ENCODE measurements around the gene HOXA3.
A peak's percentile ranks its signal among the peaks of the same experiment; 100 is the strongest.

Gene HOXA3

DNA sequence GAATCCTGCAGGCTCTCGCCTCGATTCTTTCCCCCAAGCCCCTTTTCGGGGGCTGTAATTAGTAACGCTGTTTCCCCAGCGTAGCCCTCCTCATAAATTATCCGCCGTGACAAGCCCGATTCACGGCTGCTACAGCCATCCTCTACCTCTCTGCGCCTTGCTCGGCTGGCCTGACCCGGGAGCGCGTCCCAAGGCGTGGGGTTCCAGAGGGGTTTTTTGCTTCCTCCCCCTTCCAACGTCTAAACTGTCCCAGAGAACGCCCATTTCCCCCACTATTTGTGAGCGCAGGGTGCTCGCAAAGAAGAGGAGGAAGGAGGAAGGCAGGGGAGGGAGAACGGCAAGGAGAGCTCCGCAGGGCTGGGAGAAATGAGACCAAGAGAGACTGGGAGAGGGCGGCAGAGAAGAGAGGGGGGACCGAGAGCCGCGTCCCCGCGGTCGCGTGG, 9.8 kb downstream of the HOXA3 start:
- no peak for DNase-seq

DNA sequence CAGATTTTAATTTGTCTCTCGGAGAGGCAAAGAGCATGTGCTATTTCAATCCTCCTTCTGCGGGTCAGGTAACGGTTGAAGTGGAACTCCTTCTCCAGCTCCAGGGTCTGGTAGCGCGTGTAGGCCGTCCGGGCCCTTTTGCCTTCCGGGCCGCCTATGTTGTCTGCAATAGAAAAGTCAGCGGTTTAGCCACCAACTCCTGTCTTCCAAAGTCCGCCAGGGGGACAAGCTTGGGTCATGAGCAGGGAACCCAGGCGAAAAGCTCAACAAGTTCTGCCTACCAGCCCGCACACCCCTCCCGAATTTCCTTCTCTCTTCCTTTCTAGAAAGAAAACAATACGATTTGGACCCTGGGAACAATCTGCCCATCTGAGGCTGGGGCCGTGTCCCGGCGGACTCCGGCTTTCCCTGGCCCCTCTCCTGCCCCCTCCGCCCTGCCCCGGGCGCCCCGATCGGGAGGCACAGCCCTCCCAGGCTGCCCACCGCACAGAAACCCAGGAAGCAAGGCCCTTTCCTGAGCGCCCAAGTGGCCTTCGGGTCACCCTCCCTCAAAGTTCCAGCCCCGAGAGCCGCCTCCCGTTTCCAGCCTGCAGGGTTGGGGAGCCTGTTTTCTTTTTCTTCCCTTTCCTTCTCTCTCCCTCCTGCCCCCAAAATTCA, 10.3 kb downstream of the HOXA3 start:
- DNase-seq = no peak

DNA sequence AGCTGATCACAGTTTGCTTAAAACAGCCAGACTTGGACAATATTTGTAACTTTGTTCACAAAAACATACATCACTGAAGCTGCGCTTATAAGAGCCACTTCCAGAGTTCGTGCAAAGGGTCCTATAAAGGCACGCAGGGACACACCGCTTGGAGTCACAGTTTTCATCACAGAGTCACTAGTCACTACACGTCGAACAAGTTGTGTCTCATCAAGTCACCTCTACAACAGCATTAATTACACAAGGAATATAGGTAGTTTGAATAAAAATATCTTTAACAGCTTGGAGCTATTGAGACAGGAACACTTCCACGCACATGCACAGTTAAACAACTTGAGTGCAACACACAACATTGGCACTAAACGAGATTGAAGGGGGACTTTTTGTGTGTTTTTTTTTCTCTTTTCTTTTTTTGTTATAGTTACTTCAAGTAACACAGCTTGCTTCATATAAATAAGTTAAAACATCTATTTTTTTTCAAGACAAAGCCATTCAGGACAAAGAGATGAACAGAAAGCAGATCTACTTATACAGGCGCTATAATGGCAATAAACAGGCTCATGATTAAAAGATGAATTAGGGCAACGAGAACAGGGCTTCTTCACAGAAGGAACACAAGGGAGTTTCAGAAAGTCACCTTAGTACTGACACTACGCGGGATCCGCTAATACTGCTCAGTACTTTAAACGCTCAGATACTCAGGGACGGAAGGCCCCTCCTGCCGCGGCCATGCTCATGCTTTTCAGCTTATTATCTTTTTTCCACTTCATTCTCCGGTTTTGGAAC, 11.1 kb downstream of the HOXA3 start:
- DNase-seq = no peak

DNA sequence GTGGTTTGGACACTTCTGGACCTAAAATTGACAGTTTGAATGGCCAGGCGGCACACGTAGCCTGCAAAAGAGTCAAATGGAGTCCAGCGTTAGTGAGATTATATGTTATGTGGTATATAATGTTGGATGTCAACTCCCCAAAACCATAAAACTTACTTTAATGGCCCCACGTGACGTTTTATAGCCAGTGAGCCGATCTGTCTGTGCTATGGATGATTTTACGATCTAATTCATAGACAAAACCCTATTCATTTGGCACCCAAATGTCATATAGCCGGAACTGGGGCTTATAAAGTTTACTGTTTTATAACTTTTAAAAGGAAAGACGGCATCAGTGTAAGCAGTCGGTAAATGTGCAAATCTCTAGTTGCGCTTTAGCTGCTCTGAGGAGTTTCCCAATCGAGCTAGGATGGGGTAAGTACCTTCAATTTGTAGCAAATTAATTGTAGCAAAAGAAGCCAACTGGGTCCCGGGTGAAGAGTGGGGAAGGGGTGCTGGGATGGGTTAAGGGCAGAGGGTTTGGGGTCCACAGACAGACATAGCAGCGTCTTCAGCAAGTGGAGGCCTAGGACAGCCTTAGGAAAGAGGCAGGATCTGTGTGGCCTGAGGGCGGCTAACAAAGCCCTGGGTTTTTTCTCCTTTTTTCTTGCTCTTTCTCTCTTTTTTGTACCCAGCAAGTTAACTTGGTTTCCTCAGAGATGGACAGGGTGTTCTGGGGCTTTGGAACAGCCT, 12.1 kb downstream of the HOXA3 start:
- DNase-seq = no peak

DNA sequence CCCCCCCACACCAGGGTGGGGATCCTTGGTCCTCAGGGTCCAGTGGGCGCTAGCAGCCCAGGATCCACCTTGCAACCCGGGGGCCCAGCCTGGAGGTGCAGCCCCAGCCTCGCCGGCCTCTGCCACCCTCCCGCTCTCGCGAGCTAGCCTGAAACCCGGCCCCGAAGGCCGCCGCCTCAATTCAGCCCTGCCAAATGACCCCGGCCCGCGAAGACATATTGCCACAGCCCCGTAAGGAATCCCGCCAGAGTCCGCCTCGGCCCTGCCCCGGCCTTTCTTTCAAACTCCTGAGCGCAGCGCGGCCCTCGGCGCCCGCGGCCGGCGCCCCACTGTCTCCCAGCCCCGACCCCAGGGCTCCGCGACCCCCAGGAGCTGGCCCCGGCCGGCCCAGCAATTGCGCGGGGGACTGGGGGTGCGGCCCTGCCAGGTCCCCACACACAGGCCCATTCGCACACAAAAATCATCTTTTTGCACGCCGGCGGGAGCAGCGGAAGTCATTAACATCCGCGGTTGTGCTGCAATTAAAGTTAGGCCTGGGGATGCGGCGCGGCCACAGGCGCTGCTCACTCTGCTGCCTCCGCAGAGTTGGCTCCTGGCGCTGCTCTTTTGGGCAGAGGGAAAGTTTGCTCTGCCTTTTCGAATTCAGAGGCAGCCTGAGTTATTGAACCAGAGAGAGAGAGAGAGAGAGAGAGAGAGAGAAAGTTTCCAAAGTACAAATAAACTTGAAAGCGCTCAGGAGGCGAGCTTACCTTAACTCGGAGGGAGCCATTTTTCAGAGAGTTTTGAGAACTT, 12.9 kb downstream of the HOXA3 start:
- no peak for DNase-seq

DNA sequence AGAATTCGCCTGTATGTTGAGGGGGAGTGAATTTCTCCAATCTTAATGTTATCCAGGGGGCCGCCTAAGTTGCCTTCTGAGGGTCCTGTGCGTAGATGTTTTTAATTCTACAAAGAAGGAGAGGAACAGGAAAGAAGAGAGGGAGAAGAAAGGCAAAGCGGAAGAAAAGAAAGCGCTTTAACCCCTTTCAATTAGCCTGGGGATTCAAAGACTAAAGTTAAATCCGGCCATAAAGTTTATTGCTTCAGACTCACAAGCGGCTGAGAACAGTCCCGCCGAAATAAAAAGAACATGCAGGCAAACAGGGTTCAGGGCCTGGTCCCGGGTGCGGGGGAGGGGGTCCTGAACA, 13.4 kb downstream of the HOXA3 start:
- DNase-seq = no peak

DNA sequence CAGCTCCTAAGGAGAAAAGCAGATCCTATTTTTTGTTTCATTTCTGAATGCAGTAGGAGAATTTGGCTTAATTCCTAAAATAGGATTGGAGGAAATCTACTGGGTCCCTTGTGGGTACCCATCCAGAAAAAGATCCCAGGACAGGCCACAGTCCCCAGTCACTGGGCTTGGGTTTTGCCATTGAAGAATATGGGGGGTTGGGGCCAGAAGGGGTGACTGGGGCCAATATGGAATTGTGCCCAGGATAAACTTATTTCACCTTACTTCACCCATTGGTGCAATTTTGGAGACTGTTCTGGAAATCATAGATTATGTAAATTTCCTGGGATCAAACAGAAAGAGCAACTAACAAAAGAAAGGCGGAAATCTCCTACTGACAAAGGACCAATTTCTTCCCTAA, 13.9 kb downstream of the HOXA3 start:
- no peak for DNase-seq

DNA sequence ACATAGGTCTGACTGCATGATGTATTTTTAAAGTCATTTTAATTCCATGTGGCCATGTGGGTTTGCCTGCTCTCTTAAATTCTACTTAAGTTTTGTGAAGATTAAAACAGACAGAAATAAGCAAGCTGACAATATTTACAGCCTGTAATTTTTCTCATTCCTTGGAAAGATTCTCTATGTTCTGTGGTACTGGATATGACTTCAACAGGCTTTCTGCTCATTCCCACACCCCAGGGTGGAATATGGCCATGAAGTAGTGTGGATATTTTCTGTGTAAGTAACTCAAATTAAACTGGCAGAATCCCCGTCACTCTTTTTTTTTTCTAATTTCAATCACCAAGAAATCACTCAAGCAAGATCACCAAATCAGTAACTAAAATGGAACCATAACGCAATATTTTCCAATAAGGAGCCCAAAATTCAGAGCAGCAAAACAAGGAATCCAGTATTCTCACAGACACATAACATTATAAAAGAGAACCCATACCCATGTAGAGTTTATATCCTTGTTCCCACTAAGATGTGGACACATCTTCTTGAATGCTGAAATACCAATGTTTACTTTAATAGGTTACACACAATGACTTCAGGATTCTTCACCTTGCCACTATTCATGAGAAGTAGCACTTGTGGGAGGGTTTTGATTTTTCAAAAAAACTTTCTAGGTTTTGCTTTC, 14.6 kb downstream of the HOXA3 start:
- DNase-seq = no peak

DNA sequence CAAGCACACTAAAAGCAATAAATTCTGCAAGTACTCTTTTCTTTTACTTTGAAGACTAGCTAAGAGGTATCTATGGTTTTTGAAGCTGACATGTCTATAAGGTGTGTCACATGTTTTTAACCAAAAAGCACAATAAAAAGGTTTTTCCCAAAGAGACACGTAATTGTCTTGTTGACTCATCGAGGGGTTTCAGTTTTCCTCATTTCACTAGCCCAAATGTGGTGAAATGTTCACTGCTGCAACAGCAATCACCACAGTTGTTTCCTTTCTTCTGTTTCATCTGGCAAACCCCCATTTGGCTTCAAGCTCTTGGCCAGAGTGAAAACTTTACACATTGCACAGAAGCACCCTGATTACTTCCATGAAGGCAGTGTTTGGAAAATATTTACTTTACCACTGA, 18.0 kb downstream of the HOXA3 start:
- DNase-seq = no peak

DNA sequence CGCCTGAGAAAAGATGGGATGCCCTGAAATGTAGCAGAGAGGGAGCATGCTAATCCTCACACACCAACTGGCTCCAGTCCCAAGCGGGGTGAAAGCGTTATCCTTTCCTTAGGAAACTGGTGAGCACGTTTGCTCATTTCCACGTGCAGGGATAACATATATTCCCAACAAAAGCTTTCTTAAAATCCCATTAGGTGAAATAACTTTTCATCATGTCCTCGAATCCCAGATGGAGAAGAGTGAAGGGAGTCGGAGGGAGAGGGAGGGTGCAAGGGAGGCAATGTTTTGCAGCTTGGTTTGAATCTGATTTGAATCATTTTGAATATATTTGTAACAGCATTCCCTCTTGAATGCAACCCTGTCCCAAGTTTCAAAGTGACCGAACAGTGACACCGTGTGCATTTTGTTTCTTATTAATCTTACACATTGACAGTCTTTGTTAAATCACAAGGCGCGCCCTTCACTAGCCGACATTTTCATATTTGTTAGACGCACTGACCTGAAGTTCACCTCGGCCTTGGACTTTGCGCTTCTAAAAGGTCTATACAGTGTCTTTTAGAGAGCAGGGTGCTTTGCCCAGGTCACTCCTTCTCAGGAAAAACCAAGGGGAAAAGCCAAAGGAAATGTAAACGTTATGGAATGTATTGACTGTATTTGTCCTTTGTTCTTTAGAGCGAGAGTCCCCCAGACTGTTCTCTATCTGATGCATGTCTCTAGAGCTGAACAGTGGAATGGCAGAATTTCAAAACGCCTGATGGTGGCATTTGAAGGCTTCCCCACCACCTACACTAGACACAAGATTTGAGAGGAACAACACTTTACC, 18.8 kb downstream of the HOXA3 start:
- no peak for DNase-seq

DNA sequence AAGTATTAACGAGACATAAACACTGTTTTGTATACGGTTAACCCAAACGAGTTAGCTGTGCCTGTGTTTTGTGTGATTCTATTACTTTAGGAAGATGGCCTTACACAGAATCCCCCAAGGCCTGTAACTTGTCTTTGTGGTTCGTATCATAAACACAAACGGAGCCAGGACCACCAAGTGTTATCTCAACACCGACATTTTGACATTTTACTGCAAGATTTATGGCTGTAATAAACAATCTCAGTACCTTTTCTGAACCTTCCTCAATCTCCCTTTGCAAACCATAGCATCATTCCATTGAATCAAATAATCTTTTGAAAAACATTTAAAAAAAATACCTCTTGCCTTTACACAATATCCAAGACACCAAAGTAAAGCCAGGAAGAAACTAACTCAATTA, 19.4 kb downstream of the HOXA3 start:
- no peak for DNase-seq

DNA sequence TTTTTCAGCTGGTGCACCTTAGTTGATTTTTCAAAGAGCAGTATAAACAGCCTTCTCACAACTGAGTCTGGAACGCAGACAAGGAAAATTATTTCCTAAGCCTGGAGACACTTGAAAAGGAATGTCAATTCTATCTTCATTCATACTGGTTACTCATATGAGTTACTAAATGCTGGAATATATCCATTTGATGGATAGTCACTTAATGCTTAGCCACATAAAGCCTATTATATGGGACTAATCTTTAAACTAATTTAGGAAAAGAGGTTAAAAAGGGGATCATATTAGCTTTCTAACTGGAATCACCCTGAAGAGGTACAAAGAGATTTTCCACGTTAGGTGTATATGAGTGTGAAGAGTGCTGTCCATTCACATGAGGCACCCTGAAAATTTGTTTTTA, 20.2 kb downstream of the HOXA3 start:
- no peak for DNase-seq

DNA sequence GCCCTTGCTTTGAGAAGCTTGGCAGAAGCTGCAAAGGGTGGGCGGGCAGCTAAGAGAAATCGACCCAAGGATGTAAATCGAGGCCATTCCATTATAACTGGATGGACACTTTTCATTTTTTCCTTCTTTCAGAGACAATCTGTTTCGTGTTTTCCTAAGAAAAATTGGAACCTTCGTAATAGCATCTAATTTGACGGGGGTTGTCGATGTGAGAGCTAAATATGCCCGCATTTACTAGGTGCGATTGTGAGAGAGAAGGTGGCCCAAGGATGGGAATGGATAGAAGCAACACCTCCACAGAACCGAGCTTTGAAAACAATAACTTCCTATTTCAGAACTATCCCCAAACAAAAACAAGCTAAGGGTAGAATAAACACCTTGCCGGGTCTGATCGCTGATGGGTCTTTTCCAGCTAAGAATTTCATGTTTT, 21.0 kb downstream of the HOXA3 start:
- no peak for DNase-seq

DNA sequence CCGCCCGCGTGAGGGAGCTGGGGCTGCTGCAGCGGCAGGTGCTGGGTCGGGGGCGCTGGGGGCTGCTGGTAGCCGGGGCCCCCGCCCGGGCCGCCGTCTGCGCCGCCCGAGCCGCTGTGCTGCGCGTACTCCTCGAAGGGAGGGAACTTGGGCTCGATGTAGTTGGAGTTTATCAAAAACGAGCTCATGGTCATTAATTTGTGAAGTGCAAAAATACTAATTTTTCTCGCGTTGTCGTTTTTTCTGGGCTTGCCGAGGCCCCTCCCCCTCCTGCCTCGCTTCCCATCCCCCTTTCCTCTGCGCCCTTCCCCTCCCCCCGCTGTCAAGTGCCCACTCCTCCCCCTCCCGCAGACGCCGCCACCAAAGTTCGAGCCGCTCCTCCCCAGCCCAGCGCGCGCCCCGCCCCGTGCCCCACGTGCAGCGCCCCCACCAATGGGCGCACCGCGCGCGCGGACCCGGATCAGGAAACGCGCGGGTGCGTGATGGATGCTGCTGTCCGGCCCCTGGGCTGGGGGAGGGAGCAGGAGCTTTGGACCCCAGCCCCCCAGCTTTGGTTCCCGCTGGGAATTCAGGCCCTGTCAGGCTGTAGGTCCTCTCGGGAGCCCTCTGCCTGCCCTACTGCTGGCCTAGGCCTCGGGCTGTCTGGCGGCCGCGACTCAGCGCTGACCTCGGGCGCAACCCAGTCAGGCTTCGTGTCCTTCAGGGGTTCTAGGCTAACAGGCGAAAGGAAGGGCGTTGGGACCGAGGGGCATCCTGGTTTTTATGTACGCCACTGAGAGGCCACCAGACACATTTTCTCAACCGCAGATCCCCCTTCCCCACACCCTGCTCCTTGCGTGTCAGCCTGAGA, 21.6 kb downstream of the HOXA3 start, which contains the start of gene HOXA4:
Gene HOXA4 (minus strand): TSS at position 218 of the 850 bp plus-strand sequence. CDS start 24 bp downstream, at position 194.
- peak; percentile 77 for DNase-seq

DNA sequence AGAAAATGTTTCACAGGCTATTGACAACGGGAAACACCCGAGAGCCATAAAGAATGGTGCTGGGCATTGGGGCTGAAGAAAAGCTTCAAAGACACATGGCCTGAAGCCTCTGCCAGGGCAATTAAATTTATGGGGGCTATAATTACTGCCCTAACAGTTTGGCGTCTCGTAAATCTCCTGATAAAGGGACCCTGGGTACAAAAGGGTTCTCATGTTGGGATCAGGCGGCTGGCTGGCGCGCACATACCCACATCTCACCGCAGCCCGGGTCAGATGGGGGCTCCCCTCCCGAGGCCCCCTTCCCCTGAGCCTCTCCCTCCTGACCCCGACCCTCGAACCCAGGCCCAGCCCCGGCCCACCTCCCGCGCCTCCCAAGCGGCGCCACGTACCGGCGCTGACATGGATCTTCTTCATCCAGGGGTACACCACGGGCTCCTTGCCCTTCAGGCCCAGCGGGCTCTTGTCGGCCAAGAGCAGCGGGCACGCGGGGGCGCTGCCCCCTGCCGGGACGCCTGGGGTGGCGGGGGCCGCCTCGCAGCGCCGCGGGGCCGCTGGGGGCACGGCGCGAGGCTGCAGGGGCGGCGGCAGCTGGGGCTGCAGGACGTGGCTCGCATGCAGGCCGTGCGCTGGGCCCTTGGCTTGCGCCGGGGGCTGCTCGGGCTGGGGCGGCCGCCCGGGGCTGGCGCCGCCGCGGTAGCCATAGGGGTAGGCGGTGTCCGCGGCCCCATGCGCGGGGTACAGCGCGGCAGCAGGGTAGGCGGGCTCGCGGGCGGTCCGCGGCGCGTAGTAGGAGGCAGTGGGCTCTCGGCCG, 22.4 kb downstream of the HOXA3 start:
- DNase-seq = no peak

DNA sequence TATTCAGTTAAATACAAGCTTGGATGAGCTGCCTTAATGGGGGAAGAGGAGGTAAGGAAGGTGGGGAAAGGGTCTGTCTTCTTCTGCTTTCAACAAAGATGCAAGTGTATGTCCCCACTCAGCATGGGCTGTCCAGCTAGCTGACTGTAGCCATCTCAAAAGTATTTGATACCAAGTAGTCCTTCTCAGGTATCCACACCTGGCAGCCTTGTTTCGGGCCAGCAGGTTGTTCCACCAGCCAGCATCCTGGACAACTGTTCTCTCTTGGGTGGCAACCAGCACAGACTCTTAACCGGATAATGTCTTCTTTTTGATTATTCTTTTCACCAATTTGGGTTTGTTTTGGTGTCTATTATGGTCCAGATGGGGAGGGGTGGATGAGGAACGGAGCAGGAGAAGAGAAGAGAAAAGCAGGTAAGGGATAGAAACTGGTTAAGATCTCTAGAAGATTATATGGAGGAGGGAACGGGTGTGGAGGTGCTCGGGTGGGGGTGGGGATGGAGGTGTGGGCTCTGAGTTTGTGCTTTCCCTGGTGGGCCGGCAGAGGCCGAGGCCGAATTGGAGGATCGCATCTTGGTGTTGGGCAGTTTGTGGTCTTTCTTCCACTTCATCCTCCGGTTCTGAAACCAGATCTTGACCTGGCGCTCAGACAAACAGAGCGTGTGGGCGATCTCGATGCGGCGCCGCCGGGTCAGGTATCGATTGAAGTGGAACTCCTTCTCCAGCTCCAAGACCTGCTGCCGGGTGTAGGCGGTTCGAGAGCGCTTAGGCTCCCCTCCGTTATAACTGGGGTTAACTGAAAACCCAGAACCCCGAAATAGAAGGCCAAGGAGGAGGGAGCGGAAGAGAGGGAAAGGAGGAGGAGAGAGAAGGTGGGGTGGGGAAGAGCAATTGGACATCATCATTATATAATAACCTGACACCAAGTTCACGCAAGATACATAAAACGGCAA, 23.3 kb downstream of the HOXA3 start:
- no peak for DNase-seq

DNA sequence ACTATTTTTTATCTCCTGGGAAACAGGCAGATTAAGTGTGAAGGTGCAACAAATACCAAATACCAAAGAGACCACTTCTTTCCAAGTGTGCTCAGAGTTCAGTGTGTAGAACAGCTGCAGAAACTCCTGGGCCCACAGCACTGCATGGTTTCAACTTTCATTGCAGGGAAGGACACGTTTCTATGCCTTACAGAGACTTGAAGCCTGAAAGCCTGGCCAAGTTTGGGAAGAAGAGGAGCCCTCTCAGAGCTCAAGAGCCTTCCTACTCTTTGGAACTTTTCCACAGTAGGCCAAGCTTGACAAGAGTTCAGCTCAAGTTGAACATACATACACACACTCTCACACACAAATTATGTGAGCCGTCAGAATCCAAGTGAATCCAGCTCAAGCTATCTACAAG, 24.3 kb downstream of the HOXA3 start:
- DNase-seq = no peak

DNA sequence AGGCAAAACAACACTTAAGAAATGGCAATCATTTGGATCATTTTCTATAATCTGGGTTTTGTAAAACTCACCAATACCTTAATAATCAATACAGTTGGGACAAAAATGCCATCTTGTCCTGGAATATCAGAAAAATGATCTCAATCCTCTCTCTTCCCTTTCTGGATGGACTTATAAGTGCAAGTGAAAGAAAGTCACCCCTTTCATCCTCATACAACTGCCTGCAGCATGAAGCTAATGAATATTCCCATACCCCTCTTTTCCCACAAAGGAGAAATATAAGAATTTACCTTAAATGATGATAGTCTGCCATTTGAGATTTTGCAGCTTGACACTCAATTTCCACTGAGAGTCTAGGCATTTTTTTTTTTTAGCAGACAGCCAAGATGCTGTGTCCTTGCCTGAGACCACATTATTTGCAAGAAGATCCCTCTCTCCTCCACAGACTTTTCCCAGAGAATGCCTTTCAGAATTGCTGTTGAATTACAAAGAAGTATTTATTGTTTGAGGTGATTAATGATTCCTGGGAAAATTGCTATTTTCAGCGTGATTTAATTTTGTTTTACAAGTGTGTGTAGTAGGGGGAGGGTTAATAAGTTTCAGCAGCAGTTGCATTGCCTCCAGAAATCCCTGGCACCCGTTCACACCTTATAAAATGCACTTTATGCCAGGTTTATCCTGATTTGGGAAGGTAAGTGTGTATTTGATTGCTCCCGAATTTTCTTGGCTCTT, 25.6 kb downstream of the HOXA3 start:
- DNase-seq = no peak

Measured in activated naive CD4-positive, alpha-beta T cell treated with Interleukin-2 at 50 U/mL for 16 hours (primary cell).